ENCODE measurements around the gene ASB14.

DNA sequence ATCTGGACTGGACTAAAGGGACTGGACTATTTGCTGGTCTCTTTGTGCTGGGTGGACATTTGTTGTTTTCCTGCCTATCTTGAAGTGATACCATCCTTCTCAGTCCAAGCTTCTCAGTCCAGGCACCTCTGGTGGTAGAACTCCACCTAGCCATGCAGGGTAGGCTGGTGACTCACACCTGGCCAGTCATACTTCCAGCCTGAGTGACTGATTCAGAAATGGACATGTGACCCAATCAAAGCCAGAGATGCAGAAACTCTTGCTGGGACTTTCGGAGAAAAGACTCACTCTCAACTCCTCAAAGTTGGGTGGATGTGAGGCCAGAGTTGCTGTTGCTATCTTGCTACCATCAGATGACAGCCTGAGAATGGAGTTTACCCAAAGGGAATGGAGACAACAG, 5.6 kb upstream of the ASB14 start:
- TF ChIP-seq, protein P1, sequence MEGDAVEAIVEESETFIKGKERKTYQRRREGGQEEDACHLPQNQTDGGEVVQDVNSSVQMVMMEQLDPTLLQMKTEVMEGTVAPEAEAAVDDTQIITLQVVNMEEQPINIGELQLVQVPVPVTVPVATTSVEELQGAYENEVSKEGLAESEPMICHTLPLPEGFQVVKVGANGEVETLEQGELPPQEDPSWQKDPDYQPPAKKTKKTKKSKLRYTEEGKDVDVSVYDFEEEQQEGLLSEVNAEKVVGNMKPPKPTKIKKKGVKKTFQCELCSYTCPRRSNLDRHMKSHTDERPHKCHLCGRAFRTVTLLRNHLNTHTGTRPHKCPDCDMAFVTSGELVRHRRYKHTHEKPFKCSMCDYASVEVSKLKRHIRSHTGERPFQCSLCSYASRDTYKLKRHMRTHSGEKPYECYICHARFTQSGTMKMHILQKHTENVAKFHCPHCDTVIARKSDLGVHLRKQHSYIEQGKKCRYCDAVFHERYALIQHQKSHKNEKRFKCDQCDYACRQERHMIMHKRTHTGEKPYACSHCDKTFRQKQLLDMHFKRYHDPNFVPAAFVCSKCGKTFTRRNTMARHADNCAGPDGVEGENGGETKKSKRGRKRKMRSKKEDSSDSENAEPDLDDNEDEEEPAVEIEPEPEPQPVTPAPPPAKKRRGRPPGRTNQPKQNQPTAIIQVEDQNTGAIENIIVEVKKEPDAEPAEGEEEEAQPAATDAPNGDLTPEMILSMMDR (conservative IDR thresholded peaks at IDR 0.05; ENCODE audit: low read depth, low read length), result no peak
- no peak for TF ChIP-seq EZH2 (IDR thresholded peaks at IDR 0.05; ENCODE audit: borderline replicate concordance, low read depth, low read length, poor library complexity, severe bottlenecking)

Measured in A673 (cell line).